SK-N-MC (cell line): ENCODE data around the gene PLCB3.

Experiments
- DNase-seq: peaks from one replicate; pipeline ENCODE4 v3.0.0-alpha.2; 2011; ENCODE audit warnings: low read depth, low spot score
- H3K27ac ChIP-seq: fragments of 200-600 bp; sonication (generic); 2 replicates; pipeline ENCODE4 v1.5.1; 2016; ENCODE audit warnings: mixed run types
- H3K36me3 ChIP-seq: fragments of 200-600 bp; sonication (generic); 2 replicates; pipeline ENCODE4 v1.6.1; 2017; ENCODE audit warnings: antibody characterized with exemption, low read length, mixed read lengths; ENCODE audit not compliant: insufficient read depth
- H3K4me3 ChIP-seq: fragments of 200-600 bp; sonication (generic); 2 replicates; pipeline ENCODE4 v1.5.1; 2016
- H3K9ac ChIP-seq: fragments of 200-600 bp; sonication (generic); 2 replicates; pipeline ENCODE4 v1.8.0; 2017; ENCODE audit warnings: mixed run types, mixed read lengths; ENCODE audit not compliant: insufficient read length
- H3K9me3 ChIP-seq: fragments of 200-600 bp; sonication (generic); 2 replicates; pipeline ENCODE4 v1.6.1; 2017; ENCODE audit warnings: low read depth, mild to moderate bottlenecking, antibody characterized with exemption, low read length, moderate library complexity, mixed read lengths
- EZH2 ChIP-seq: fragments of 200-600 bp; sonication (generic); IDR thresholded peaks from one replicate; pipeline ENCODE4 v1.6.1; 2017; ENCODE audit warnings: antibody characterized with exemption
- FOXP2 ChIP-seq: optimal IDR thresholded peaks from 2 replicates; pipeline ENCODE3; 2011; ENCODE audit warnings: mild to moderate bottlenecking, moderate library complexity; ENCODE audit not compliant: insufficient read depth; ENCODE audit errors: extremely low read length, control extremely low read depth
- POLR2AphosphoS5 ChIP-seq: IDR thresholded peaks from 2 replicates; pipeline ENCODE4 v1.6.1; 2012; ENCODE audit warnings: mild to moderate bottlenecking, low read depth, low read length, borderline replicate concordance

The PLCB3 gene

GRCh38 chr11:64255135-64256128 is 4.1 kb downstream of the PLCB3 start:
- H3K9me3 ChIP-seq = no peaks in the 10 kb centered on the region
- H3K27ac ChIP-seq = no peak overlapping the region
- no peak for TF ChIP-seq FOXP2
- TF ChIP-seq EZH2 = no peak
- no peak for TF ChIP-seq POLR2AphosphoS5
- DNase-seq = no peak
- H3K4me3 ChIP-seq = no peak overlapping the region
- H3K9ac ChIP-seq = no peak overlapping the region
- peaks cover 31% of the 10 kb centered on the region; the same call in 1 of the 2 replicates for H3K36me3 ChIP-seq

- Histone ChIP-seq H3K9me3 (no peaks in the 10 kb centered on the region), H3K9ac (no peak overlapping the region), H3K36me3 (peaks cover 31% of the 10 kb centered on the region; the same call in 1 of the 2 replicates), H3K4me3 (no peak overlapping the region), H3K27ac (no peak overlapping the region)
- DNase-seq = no peak
- no peak for TF ChIP-seq POLR2AphosphoS5
- TF ChIP-seq FOXP2 = no peak
- TF ChIP-seq EZH2 = no peak
These were observed 5.0 kb downstream of the PLCB3 start for GRCh38 chr11:64256300-64256699.

GRCh38 chr11:64258356-64258755 is 7.0 kb downstream of the PLCB3 start:
- H3K9me3 ChIP-seq = no peaks in the 10 kb centered on the region
- H3K4me3 ChIP-seq = no peak overlapping the region
- H3K27ac ChIP-seq = no peak overlapping the region
- H3K36me3 ChIP-seq = peaks cover 43% of the 10 kb centered on the region; the same call in 1 of the 2 replicates
- H3K9ac ChIP-seq = no peak overlapping the region
- DNase-seq = no peak
- no peak for TF ChIP-seq FOXP2
- no peak for TF ChIP-seq POLR2AphosphoS5
- TF ChIP-seq EZH2 = no peak

- Histone ChIP-seq H3K27ac (no peak overlapping the region), H3K9ac (no peak overlapping the region), H3K4me3 (no peak overlapping the region), H3K9me3 (no peaks in the 10 kb centered on the region), H3K36me3 (peaks cover 50% of the 10 kb centered on the region; the same call in 1 of the 2 replicates)
- DNase-seq = no peak
- TF ChIP-seq EZH2 (no peak), POLR2AphosphoS5 (no peak), FOXP2 (no peak)
These were observed 7.7 kb downstream of the PLCB3 start for GRCh38 chr11:64258946-64259532.

GRCh38 chr11:64259533-64260067 is 8.3 kb downstream of the PLCB3 start:
- no peak for DNase-seq
- H3K9me3 ChIP-seq = no peaks in the 10 kb centered on the region
- H3K9ac ChIP-seq = no peak overlapping the region
- TF ChIP-seq EZH2 = no peak
- no peak for TF ChIP-seq POLR2AphosphoS5
- no peak for TF ChIP-seq FOXP2
- H3K4me3 ChIP-seq = no peak overlapping the region
- peaks cover 51% of the 10 kb centered on the region; the same call in 1 of the 2 replicates for H3K36me3 ChIP-seq
- no peak overlapping the region for H3K27ac ChIP-seq

- no peak overlapping the region for H3K9ac ChIP-seq
- peaks cover 49% of the 10 kb centered on the region; the same call in 1 of the 2 replicates for H3K36me3 ChIP-seq
- DNase-seq = no peak
- no peak overlapping the region for H3K27ac ChIP-seq
- TF ChIP-seq EZH2 = no peak
- no peak for TF ChIP-seq POLR2AphosphoS5
- TF ChIP-seq FOXP2 = no peak
- H3K9me3 ChIP-seq = no peaks in the 10 kb centered on the region
- no peak overlapping the region for H3K4me3 ChIP-seq
These were observed 8.9 kb downstream of the PLCB3 start for GRCh38 chr11:64260147-64260708.

GRCh38 chr11:64261556-64262080 is 10.3 kb downstream of the PLCB3 start:
- Histone ChIP-seq H3K27ac (no peak overlapping the region), H3K4me3 (no peak overlapping the region), H3K9me3 (no peaks in the 10 kb centered on the region), H3K9ac (no peak overlapping the region), H3K36me3 (peaks cover 40% of the 10 kb centered on the region; the same call in 1 of the 2 replicates)
- TF ChIP-seq FOXP2 (no peak), EZH2 (no peak), POLR2AphosphoS5 (no peak)
- no peak for DNase-seq
